ENCODE measurements around the gene ALAS1. TPM values are rescaled to one million over a fixed set of nuclear protein-coding genes. Genes with fewer than 3 reads are reported as not detected.
"Not testable (repeated sequence)": the region's sequence is repeated elsewhere in the genome, so short reads cannot be mapped to it uniquely, and the experiment has no call there.

Gene ALAS1
- total RNA-seq, 2 experiments from 2014 or later = 71.7 to 73.8 TPM

DNA sequence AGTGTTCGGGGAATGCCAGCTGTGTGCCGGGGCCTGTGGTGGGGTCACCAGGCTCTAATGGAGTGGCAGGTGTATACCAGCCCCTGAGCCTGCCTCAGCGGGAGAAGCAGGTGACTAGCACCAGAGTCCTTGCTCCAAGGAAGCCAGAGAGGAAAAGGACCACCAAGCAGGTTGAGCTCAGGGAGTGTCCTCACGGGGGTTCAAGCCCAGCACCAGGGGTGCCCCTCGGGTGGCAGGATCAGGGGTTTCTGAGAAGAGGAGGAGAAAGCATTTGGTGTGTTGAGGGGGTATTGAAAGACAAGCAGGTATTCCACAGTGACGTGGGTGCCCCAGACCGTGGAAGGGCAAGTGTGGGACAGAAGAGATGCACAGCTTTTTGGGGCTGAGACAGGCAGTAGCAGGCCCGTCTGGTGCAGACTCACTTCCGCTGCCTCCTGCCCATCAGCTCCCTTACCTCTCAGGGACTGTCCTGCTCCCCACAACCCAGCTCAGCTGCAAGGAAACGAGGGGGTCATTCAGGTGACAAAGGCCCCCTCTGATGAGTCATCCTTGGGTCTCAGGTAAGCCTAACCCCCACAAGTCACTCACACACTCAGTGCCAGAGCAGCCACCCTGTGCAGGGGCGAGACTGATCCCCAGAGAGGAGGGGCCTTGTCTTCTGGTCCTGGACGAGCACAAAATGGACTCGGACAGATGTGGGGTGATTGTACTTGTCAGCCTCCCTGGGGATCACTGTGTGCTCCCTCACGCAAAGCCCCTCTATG, 22.4 kb upstream of the ALAS1 start:
- ChIA-PET CTCF (no interaction called here), POLR2A (no interaction called here)

- POLR2A ChIA-PET = no interaction called here
- CTCF ChIA-PET = no interaction called here
Measured at GRCh38 chr3:52176180-52176752, 21.7 kb upstream of the ALAS1 start.

DNA sequence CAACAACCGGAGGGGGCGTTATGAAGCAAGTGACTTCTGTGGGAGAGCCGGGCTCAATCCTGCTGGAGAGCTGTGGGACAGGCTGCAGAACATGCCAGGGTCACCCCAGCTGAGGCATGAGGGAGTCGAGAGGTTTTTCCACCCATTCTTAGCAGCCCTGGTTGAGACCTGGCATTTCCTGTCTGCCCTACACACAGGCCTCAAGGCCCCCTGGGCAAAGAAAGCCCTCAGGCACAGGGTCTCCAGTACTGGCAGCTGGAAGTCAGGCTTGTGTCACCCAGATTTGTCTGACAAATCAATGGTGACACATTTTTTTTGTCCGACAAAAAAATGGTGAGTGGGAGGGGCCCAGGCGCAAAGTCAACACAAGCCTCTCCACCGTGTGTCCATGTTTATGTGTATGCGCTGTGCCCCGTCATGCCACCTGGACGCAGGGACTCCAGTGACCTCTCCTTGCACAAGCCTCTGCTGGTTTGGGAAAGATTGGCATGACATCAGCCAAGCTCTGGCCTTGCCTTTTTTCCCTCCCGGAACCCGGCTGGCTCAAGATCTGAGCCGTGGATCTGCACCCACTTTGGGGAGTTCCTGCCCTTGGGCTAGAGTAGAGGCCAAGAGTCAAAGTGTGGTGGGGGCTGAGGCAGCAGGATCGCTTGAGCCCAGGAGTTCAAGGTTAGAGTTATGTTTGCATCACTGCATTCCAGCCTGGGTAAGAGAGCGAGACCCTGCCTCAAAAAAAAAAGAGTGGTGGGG, 20.8 kb upstream of the ALAS1 start:
- CTCF ChIA-PET = no interaction called here
- POLR2A ChIA-PET = no interaction called here

GRCh38 chr3:52177701-52178042, 20.3 kb upstream of the ALAS1 start:
- CTCF ChIA-PET = no interaction called here
- POLR2A ChIA-PET = no interaction called here

- POLR2A ChIA-PET, CTCF ChIA-PET: not testable (repeated sequence)
Measured at GRCh38 chr3:52178126-52178525, 19.8 kb upstream of the ALAS1 start.

- ChIA-PET POLR2A (no interaction called here), CTCF (no interaction called here)
Measured at GRCh38 chr3:52178537-52178936, 19.4 kb upstream of the ALAS1 start.

DNA sequence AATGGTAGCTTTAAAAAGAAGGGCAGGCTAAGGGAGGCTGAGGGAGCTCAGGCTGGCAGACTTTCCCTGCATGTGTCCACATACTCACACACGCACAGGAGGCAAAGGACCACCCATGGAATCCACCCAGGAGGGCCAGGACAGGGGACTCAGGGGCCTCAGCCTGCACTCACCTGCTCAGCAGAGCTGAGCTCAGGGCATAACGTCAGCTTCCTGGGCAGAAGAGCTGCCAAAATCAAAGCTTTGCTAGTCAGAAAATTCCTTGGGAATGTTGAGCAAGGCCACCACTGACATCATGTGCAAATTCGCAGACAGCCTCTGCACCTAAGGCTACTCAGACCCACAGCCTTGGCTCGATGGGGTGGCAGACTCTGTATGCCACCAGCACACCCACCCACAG, 16.4 kb upstream of the ALAS1 start:
- POLR2A ChIA-PET = no interaction called here
- CTCF ChIA-PET = interaction anchor here (1.8 kb wide), 1 partner anchor 180 kb away, joined by 4 read pairs; no protein-coding TSS in a partner anchor

- ChIA-PET POLR2A (no interaction called here), CTCF (interaction anchor here (1.8 kb wide), 1 partner anchor 180 kb away, joined by 4 read pairs; no protein-coding TSS in a partner anchor)
Measured at GRCh38 chr3:52182196-52182595, 15.8 kb upstream of the ALAS1 start.

DNA sequence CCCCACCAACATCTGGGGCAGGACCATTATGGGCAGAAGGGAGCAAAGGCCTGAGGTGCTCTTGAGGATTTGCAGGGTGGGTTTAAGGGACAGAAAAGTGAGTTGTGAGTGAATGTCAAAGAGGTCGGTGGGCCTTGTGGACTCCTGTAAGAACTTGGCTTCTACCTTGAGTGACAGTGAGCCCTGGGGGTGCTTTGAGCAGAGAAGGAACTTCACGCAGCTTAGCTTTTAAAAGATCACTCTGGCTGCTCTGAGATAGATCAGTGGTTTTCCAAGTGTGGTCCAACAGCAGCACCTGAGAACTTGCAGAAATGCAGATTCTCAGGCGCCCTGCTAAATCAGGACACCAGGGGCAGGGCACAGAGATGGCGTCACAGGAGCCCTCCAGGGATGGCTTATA, 15.3 kb upstream of the ALAS1 start:
- POLR2A ChIA-PET = no interaction called here
- CTCF ChIA-PET = interaction anchor here (1.8 kb wide), 1 partner anchor 181 kb away, joined by 4 read pairs; no protein-coding TSS in a partner anchor

- POLR2A ChIA-PET = no interaction called here
- CTCF ChIA-PET = no interaction called here
Measured at GRCh38 chr3:52183786-52184445, 14.0 kb upstream of the ALAS1 start.

- POLR2A ChIA-PET = no interaction called here
- CTCF ChIA-PET = no interaction called here
Measured at GRCh38 chr3:52184690-52185089, 13.3 kb upstream of the ALAS1 start.

GRCh38 chr3:52185311-52185710, 12.6 kb upstream of the ALAS1 start:
- ChIA-PET POLR2A (no interaction called here), CTCF (interaction anchor here (1.5 kb wide), 1 partner anchor 22 kb away, joined by 3 read pairs; no protein-coding TSS in a partner anchor)

GRCh38 chr3:52185837-52186236, 12.1 kb upstream of the ALAS1 start:
- POLR2A ChIA-PET = no interaction called here
- CTCF ChIA-PET = interaction anchor here (0.5 to 1.5 kb wide), 2 partner anchors 23 to 189 kb away, joined by 3 read pairs; no protein-coding TSS in a partner anchor

DNA sequence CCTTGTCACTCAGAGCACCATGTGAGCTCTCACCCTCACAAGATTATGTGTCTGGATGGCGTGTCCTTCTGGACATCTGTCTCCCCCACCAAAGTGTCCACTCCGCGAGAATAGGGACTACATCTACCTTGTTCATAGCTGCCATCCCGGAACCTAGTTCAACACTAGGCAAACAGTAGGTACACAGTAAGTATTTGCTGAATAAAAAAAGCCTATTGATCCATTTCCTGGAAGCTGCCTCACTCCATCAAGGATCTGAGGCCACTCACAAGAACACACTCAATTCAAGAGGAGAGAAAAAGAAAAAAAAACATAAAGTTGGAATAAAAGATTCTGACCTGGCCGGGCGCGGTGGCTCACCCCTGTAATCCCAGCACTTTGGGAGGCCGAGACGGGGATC, 11.2 kb upstream of the ALAS1 start:
- ChIA-PET POLR2A (no interaction called here), CTCF (interaction anchor here (1.5 kb wide), 1 partner anchor 23 kb away, joined by 3 read pairs; no protein-coding TSS in a partner anchor)

- POLR2A ChIA-PET = no interaction called here
- CTCF ChIA-PET = no interaction called here
Measured at GRCh38 chr3:52188556-52188955, 9.4 kb upstream of the ALAS1 start.

- CTCF ChIA-PET = no interaction called here
- POLR2A ChIA-PET = no interaction called here
Measured at GRCh38 chr3:52190294-52191074, 7.5 kb upstream of the ALAS1 start.

DNA sequence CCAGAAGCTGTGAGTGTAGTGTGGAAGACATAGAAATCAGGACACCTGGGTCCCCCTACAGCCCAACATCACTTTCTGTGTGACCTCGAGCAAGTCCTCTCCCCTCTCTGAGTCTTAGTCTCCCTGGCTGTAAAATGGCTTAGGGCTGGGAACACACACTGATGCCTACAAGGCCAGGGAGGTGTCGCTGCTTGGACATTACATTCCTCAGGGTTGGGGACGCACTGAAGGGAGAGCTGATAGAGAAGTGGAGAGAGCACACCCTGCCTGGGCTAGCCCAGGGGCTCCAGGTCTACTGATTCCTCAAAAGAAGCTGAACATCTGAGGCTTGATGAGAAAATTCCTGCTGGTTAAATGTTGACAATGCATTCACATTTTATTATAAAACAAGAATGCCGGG, 6.3 kb upstream of the ALAS1 start:
- CTCF ChIA-PET = no interaction called here
- POLR2A ChIA-PET = no interaction called here

- POLR2A ChIA-PET = interaction anchor here (0.6 kb wide), 1 partner anchor 106 kb away, joined by 5 read pairs; no protein-coding TSS in a partner anchor
- CTCF ChIA-PET = interaction anchor here (0.6 kb wide), 1 partner anchor 333 kb away, joined by 3 read pairs; no protein-coding TSS in a partner anchor
Measured at GRCh38 chr3:52193065-52193464, 4.9 kb upstream of the ALAS1 start.

DNA sequence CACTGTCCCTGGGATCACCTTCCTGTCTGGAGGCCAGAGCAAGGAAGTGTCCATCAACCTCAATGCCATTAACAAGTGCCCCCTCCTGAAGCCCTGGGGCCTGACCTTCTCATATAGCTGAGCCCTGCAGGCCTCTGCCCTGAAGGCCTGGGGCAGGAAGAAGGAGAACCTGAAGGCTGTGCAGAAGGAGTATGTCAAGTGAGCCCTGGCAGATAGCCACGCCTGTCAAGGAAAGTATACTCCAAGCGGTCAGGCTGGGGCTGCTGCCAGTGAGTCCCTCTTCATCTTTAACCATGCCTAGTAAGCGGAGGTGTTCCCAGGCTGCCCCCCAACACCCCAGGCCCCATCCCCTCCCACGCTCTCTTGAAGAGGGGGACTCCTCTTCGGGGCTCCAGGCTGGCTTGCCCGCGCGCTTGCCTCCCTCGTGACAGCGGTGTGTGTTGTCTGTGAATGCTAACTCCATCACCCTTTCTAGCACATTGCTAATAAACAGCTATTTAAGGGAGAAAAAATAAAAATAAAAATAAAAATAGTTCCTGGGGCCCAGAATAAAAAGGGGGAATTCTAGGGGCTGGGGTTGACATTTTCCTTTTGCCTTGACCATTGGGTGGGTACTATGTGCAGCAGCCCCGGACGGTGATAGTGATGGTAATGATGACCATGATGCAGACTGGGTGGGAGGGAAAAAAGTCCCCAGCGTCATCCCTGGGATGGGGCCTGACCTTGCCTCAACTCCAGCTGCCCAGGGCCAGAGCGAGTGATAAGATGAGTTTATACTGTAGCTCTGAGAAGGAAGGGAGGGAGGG, 3.3 kb upstream of the ALAS1 start:
- ChIA-PET POLR2A (no interaction called here), CTCF (no interaction called here)
